SHP77 treated with DMSO at 0.1 percent for 48 hours (cell line): ENCODE measurements around the gene SOD3.

Experiments used
- DNase-seq: peaks from one replicate; lab custom pipeline; 2025; lab: John Stamatoyannopoulos, UW

SOD3 gene

DNA sequence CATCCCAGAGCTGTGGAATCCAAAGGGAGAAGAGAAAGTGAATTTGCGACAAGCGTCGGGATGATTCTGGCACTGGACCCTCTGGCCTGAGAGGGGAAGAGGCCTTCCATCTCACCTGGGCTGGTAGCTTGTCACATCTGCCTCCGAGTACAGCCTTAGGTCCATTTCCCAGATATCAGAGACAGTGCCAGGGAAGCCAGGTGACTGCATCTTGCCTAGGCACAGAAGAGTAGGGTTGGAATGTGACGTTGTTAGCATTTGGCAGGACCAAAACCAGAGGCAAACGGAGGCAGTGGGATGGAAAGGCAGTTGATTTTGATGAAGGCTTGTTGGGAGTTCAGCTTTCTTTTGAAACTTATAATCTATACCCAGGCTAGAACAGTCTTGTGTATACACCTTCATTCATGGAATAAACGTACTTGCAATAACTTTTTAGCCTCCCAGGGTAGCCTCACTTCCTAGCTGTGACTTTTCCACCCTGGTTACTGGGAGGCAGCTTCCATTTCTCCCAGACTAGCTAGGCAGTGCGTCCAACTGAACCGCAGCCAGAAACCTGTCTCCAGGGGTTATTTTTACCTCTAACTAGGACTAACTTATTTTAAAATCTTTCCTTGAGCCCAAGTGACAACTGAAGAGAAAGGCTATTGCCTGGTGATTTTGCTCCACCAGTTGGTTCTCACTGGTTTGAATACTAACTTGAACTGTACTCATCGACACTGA is 5.9 kb downstream of the SOD3 start:
- no peak for DNase-seq

DNA sequence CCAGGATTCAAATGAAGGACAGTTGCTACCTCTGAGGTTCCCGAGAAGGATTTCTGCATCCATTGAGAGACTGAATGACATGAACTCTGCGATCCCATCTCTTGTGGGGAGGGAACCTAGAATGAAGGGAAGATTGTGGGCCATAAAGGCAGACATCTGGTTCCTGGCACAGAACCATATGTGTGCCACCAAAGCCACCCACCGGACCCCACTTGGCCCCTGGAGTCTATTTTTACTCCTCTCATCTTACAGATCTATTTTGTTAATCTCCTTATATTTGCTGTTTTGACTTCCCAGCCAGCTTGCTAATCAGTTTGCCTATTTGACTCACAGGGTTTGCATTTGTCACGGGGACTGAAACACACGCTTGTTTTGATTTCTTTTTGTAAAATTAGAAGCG is 7.3 kb downstream of the SOD3 start:
- no peak for DNase-seq

DNA sequence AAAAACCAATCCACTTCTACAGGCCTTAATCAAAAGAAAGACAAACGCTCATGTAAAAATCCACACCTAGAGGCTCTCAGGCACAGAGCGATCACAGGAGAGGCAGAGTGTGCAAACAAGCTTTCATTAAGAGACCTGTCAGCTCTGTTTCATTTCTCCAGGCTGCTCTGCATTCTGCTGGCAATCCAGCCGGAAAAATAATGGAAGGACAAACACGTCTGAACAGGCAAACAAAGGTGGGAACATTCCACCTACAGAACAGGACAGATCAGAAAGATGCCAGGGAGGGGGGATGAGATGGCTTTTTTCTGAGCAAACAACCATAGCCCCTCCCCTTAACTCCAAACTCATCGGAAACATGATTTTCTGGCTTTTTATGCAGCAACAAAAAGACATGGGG is 9.7 kb downstream of the SOD3 start:
- no peak for DNase-seq

DNA sequence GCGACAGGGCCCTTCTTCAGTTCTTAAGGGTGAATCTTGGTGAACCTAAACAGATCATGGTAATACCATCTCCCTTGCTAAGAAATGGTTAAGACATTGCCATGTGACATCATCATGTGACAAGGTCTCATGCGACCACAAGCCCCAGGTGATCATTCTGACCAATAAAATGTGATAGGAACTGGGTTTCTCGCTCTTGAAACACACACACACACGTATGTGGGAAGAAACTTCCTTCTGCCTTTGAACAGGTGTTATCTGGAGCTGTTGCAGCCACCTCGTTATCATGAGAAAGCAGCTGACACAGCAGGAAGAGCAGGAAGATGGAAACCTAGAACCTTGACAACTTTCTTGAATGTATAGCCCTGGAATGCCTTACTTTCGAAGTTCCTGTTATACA is 10.2 kb downstream of the SOD3 start:
- no peak for DNase-seq

DNA sequence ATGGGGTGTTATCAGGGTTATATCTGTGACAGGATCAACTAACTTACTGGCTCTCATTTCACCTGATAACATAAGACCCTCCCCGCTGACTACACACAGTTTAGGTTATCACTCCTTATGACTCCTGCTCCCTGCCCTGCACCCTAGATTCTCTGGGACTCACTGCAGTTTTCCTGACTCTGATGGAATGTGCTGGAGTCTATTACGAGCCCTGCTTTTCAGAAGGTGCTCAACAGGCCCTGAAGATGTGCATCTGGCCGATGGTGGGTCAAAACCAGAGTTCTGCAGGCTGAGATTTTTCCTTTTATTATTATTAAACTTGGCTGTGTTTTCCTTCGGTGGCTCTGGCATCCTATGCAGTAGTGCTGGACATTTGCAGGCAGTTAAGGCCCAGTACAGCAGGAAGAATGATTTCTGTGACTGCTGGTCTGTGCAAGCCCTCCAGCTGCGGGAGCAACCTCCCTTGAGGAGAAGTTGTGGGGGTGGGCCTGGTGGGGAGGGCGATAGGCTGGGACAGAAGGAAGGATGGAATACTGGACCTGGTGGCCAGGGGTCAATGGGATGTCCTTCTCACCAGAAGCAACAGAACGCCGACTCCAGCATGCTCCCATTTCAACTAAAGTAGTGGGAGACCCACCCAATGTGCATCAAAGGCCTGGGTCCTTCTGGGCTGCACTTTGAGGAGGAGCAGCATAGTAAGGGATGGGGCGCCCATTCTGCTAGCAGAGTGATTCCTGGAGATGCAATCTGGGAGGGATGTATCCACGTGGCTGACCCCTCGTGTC is 11.0 kb downstream of the SOD3 start:
- no peak for DNase-seq

DNA sequence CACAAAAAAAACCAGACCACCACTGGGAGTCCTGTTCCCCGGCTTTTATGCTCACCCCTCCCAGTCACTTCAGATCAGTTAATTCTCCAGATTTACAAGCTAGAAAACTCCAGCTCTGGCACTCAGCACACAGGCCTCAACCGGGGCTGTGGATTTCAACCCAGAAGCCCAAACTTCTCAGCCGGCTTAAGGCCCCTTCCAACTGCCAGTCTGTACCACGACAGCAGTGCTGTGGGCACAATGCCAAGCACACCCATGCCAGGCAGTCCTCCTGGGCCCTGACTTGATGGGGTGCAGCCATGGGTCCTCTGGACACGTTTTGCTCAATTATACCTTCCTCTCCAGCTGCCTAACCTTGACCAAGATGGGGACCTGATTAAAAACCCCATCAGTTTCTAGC is 12.2 kb downstream of the SOD3 start:
- no peak for DNase-seq

DNA sequence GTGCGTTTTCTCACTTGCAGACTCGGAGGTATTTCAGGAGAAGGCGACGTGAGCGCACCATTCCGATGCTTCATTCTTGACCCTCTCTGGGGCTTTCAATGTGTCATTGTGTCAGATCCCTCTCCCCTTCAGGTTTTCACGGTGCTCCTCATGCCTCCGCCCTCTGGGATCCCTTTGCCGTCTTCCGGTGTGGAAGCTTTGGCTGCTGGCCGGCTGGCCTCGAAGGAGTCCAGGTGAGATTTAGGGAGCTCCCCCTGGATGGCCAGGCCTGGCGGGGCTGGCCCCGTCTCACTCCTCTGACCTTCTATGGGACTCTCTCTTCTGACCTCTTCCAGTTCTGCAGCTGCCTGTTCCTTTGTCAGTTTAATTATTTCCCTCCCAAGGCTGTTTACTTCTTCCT is 12.9 kb downstream of the SOD3 start:
- no peak for DNase-seq

DNA sequence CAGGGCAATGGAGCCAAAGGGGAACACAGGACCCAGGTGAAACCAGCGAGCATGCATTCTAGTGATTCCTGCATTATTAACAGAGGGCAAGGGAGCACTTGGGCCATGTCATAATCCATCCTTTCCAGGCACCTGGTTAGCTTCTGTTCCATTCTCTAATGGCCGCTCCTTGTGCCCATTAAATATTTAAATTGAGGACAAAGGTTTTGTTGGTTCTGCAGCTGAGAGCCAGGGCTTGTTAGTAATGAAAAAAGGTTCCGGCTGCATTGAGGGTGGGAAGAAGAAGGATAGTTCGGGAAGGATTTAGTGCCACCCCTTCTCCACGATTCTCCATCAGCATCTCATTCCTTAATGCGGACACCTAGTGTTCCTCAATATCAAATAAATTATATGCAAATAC is 13.6 kb downstream of the SOD3 start:
- DNase-seq, result no peak

DNA sequence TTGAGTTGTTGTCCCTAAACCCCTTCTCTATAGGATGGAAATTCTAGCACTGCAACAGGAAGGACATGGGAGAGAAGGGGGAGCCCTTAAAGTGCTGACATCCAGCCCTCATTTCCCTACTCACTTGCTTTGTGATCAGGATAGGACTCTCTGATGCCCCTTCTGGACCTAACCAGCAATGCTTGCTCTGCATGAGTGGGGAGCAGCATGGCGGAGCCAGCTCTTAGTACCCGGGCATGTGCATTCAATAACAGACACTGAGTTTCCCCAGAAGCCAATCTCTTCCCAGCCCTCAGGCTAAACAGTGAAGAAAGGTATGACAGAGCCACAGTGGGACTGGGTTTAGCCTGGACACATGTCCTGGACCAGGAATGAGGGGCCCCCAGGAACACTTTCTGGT is 14.0 kb downstream of the SOD3 start:
- DNase-seq, result no peak

DNA sequence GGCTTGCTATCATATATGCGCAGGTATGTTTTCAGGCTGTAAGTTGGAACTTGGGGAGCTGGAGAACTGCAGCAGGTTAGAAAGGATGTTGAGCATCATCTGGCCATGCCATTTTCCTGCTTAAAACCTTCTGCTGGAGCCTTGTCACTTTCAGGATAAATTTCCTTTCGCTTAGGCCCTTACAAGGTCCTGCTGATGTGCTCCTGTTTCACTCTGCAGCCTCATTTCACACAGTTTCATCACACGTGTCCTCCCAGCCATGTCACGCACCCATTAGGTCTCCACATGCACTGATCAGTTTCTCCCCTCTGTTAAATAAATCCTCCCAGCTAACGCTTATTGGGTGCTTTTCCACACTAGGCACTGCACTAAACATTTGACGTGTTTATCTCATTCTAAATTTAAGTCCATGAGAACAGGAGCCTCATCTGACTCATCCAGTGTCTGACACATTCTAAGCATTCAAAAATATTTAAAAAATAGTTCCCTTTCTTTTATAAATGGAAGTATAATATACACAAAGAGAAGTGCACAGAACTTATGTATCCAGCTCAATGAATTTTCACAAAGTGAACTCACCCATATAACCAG is 14.5 kb downstream of the SOD3 start:
- DNase-seq, result no peak

DNA sequence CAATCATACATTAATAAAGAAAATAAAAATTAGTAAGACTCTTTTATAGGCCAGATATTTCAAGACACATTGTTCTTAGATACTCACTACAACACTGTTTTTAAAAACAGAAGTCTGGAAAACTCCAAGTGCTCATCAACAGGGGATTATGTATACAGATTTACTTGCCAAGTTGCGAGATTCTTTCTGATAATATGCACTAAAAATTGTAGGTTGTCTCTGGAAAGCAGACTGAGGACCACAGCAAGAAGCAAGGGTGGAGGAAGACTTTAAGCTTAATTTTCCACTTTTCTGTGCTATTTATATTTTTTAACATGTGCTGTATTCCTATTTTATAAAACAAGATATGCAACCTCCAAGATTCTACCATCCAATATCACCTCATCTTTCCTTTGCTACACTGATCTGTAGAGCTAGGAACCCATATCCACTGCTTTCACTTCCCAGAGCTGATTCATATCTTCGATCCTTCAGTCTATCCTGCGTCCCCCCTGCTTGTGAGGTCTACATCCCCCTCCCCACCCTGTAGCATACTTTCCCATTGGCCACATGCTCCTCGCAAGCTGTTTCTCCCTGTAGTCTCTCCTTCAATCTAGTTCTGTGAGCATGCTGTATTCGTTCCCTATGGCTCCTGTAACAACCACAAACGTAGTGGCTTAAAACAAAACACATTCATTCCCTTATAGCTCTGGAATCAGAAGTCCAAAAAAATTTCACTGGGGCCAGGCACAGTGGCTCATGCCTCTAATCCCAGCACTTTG is 15.7 kb downstream of the SOD3 start:
- DNase-seq, result no peak

DNA sequence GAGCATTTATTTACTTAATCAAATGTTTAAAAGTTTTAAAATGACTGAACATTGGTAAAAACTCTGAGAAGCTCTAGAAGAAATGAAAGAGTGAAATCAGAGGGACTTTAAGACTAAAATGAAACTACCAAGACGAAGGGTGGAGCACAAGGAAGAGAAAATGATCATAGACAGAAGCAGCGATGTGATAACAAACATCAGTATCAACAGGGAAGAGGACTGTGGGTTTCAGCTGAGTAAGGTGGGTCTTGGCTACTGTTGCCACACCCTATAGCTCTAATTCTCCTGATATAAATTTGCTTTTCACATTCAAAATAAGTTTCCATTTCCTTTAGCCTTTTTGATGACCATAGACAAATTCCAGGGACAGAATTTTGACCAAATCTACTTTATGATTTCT is 18.4 kb downstream of the SOD3 start:
- no peak for DNase-seq

DNA sequence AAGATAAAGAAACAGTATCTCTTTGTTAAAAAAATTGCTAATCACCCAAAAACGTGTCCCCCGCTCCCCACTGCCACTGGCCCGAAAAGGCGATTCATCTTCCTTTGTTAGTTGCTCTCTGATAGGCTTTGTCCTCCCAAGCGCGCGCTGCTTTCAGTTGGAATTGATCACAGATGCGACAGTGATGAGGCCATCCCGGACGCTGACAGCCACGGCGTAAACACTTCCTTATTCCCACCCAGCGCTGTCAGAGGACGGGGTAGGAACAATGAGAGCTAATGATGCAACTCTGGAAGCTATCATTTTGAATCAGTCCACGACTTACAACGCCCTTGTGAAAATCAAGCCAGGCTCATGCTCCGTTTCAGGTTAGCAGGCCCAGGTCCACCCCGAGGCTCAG is 21.4 kb downstream of the SOD3 start:
- DNase-seq, result no peak

DNA sequence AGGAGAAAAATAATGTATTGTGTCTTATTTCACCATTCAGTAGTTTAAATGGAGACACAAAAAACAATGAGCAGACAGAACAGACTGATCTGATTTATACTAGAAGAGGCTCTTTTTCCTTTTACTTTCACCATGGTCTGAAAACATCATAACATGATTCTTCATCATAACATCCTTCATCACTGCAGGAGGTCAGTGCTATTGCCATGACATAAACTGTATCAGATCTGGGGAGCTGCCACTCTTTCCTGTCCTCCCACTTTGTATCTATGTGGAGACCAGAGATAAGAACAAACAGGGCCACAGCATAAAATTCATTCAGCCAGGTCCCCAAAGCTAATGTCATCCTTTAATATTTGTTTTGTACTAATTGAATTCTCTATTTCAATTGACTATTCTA is 25.2 kb downstream of the SOD3 start:
- no peak for DNase-seq

DNA sequence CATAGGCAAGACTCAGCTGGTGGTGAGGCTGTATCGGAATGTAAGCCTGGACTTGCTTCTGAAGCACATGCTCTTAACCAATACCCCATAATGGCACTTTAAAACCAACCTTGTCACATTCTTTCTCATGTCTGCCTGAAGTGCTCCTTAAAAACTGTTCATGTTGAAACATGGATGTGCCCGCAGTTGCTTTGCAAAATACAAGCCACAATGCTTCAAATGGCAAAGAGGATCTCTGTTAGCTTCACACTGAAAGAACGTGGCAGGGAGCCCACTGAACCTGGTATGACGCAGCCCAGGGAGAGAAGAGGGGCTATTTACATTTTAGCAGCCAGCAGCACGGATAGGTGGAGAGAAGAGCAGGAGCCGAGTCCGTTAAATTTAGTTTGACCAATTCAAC is 29.3 kb downstream of the SOD3 start:
- no peak for DNase-seq

DNA sequence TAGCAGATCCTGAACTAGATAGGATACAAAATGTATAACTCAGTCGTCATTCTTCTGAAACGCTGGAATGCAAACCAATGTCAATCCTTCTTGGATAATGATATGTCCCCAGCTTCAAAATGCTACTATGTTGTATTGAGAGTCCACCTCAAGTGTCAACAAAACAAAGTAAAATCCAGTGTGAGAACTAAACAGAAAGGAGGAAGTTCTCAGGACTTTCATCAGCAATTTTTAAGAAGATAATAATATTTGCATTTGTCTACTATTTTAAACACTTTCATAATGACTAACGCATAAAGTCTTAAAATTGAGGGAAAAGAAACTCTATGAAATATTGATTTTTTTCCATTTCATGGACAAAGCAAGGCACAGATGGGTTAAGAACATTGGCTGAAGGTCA is 36.3 kb downstream of the SOD3 start:
- no peak for DNase-seq

DNA sequence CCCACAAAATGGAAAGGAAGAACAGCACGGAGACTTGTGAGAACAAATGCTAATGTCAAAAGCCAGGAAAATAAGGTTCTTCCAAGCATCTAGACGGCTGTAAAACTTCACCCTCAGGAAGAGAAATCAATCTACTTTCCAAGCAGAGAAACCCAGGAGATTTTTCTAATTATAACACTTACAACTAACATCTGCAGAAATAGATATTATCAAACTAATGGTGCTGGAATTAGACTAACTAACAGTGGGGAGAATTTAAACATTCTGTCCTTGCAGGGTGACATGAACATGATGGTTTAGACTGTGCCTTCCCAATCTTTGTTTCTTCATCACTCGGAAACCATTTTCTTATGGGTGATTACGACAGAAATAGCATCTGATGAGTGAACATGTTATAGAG is 40.3 kb downstream of the SOD3 start:
- no peak for DNase-seq

DNA sequence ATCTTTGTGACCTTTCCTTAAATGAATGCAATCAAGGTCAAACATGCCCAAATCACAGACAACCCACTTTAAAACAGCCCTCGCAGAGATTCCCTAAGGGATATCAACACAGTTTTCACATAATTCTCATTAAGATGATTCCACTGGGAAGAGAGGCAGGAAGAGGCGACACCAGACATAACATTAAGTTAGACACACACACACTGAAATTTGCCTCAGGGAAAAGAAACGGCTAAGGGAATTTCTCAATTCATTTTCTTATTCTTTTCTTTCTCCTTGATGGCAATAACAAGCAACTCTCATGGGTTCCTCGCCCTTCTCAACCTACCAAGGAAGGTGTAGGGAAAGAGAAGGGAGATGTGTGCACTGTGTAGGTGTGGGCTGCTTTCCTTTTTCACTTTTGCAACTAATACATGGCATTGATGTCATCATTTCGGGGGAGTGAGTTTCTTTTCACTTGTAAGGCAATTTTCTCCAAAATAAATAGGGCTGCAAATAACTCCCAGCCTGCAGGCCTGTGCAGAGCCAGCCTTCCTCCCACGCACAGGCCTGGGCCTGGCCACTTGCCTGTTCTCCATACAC is 41.4 kb downstream of the SOD3 start:
- DNase-seq, result no peak

DNA sequence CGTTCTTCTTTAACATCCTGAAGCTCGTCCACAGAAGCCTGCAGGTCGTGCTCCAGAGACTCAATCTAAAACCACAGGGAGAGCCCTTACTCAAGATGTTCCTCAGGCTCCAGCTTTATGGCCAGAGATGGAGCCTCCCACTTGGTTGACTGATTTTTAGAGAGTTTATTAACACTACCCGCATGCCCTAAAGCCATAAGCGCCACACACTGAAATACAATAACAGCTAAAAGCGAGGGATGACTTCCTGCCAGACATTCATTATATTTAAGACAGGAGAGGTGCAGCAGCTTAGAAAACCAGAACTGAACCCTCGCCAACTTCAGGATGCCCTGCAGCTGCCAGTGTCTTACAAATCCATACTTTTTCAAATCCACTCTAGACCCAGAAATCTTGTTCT is 42.0 kb downstream of the SOD3 start:
- no peak for DNase-seq

DNA sequence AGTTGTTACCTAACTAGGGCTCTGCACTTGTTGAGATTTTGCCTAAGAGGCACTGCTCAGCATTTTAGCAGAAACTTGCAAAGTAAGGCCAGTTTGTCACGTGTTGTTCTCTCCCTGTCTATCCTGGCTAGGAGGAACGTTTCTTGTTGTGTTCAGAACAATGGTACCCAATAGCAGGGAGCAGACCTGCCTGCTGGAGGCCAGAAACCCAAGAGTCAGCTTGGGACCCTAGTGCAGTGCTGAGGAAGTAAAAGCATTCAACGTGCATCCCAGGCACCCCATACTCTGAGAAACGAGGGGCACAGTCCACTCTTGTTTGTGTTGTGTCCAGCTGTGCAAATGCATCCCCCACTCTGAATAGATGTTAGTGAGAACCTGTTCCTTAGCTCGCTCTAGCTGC is 42.4 kb downstream of the SOD3 start:
- DNase-seq, result no peak

DNA sequence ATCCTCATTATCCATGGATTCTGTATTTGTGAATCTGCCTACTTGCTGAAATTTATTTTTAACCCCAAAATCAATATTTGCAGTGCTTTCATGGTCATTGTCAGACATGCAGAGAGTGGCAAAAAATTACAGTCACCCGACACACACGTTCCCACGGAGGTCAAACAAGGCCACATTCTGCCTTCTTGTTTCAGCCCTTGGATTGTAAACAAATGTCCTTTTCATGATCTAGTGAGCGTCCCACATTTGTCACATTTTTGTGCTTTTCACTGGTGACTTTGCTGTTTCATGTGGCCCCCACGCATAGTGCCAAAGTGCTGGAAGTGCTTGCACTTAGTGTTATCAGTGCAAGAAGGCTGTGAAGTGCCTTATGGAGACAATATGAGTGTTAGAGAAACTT is 45.0 kb downstream of the SOD3 start:
- DNase-seq, result no peak

DNA sequence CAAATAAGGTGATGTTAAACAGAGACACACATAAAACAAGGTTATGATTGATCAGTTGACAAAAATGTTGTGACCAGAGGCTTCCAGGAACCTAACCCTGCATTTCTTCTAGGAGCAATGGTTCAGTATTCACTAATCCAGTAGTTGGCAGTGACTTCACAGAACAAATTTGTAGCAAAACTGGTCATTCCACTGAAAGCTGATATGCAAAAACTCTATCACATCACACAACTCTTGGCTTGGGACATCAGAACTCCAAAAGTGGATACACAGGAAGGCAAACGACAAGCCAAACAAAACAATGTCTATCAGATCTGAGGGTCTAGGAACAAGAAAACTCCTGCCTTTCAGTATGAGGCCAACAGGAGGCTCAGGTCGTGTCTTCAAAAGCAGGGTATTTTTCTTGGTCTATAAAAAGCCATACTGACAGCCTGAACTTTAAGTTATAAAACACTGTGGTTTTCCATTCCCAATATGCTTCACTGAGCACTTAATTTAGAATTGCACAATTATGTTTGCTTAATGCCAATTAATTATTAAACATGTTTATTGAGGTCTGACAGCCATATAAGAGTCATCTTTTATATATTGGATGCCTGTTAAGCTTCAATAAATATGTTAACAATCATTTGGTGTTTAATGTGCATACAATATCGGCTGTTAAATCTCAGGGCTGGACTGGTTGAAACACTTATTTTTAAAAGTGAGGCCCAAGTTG is 45.6 kb downstream of the SOD3 start:
- DNase-seq, result no peak
